ENCODE data around the gene FAM168A. TPM values are rescaled to one million over a fixed set of nuclear protein-coding genes. Genes with fewer than 3 reads are reported as not detected.

FAM168A gene
- polyA plus RNA-seq, 1 donor (not counting 4 experiments of a cell fraction or from before 2014, with no cell fraction given) = 11.8 TPM

- DNase-seq (ENCODE audit: low read depth, low spot score) = no peak
- Histone ChIP-seq H3K27me3 (ENCODE audit: control insufficient read depth, extremely low read depth, insufficient read depth, low read length) (no peaks in the 10 kb centered on the region), H3K36me3 (ENCODE audit: control insufficient read depth in 2 of 2, extremely low read depth in 1 of 2, insufficient read depth in 2 of 2, low read length in 2 of 2) (no peaks in the 10 kb centered on the region), H4K20me1 (ENCODE audit: control insufficient read depth, extremely low read depth, insufficient read depth, low read length) (no peaks in the 10 kb centered on the region), H3K4me1 (ENCODE audit: control insufficient read depth, extremely low read depth, insufficient read depth, low read length) (no peaks in the 10 kb centered on the region), H3K4me3 (ENCODE audit: control insufficient read depth in 2 of 3, extremely low read depth in 1 of 3, insufficient read depth in 2 of 3, low read depth in 1 of 3, low read length in 3 of 3) (no peak overlapping the region), H3K9me3 (ENCODE audit: control insufficient read depth, low read depth, low read length) (no peaks in the 10 kb centered on the region), H2AFZ (ENCODE audit: control insufficient read depth, low read length) (no peak overlapping the region), H3K4me2 (ENCODE audit: control insufficient read depth, extremely low read depth, insufficient read depth, low read depth, low read length) (no peak overlapping the region), H3K9ac (ENCODE audit: control insufficient read depth, extremely low read depth, insufficient read depth, low read length) (no peak overlapping the region), H3K27ac (ENCODE audit: control insufficient read depth, insufficient read depth, low read length) (no peak overlapping the region), H3K9me1 (ENCODE audit: control insufficient read depth, extremely low read depth, insufficient read depth, low read length) (no peaks in the 10 kb centered on the region), H3K79me2 (ENCODE audit: control insufficient read depth, insufficient read depth, low read length) (no peaks in the 10 kb centered on the region)
- TF ChIP-seq CTCF (optimal IDR thresholded peaks at IDR 0.05 in 1 of 3, IDR thresholded peaks at IDR 0.05 in 1 of 3, conservative IDR thresholded peaks at IDR 0.05 in 1 of 3; ENCODE audit: extremely low read depth in 1 of 3, insufficient read depth in 2 of 3, low read length in 3 of 3) = no peak
- TF ChIP-seq EZH2 (IDR thresholded peaks at IDR 0.05; ENCODE audit: low read length) = no peak
- no peak for FAIRE-seq
- dilution Hi-C loops (cut with MboI; ENCODE audit: extremely low pct_ligation_motif_present, low sequenced_read_pairs) = no loop called here
Measured at GRCh38 chr11:73559743-73560142, 38.2 kb downstream of the FAM168A start.

- FAIRE-seq = no peak
- Histone ChIP-seq H3K9ac (ENCODE audit: control insufficient read depth, extremely low read depth, insufficient read depth, low read length) (no peak overlapping the region), H3K4me3 (ENCODE audit: control insufficient read depth in 2 of 3, extremely low read depth in 1 of 3, insufficient read depth in 2 of 3, low read depth in 1 of 3, low read length in 3 of 3) (no peak overlapping the region), H3K9me1 (ENCODE audit: control insufficient read depth, extremely low read depth, insufficient read depth, low read length) (no peaks in the 10 kb centered on the region), H3K36me3 (ENCODE audit: control insufficient read depth in 2 of 2, extremely low read depth in 1 of 2, insufficient read depth in 2 of 2, low read length in 2 of 2) (no peaks in the 10 kb centered on the region), H2AFZ (ENCODE audit: control insufficient read depth, low read length) (no peak overlapping the region), H3K4me1 (ENCODE audit: control insufficient read depth, extremely low read depth, insufficient read depth, low read length) (no peaks in the 10 kb centered on the region), H3K79me2 (ENCODE audit: control insufficient read depth, insufficient read depth, low read length) (no peaks in the 10 kb centered on the region), H4K20me1 (ENCODE audit: control insufficient read depth, extremely low read depth, insufficient read depth, low read length) (no peaks in the 10 kb centered on the region), H3K9me3 (ENCODE audit: control insufficient read depth, low read depth, low read length) (no peaks in the 10 kb centered on the region), H3K27ac (ENCODE audit: control insufficient read depth, insufficient read depth, low read length) (no peak overlapping the region), H3K27me3 (ENCODE audit: control insufficient read depth, extremely low read depth, insufficient read depth, low read length) (no peaks in the 10 kb centered on the region), H3K4me2 (ENCODE audit: control insufficient read depth, extremely low read depth, insufficient read depth, low read depth, low read length) (no peak overlapping the region)
- no peak for DNase-seq (ENCODE audit: low read depth, low spot score)
- dilution Hi-C loops (cut with MboI; ENCODE audit: extremely low pct_ligation_motif_present, low sequenced_read_pairs) = no loop called here
- TF ChIP-seq CTCF (optimal IDR thresholded peaks at IDR 0.05 in 1 of 3, IDR thresholded peaks at IDR 0.05 in 1 of 3, conservative IDR thresholded peaks at IDR 0.05 in 1 of 3; ENCODE audit: extremely low read depth in 1 of 3, insufficient read depth in 2 of 3, low read length in 3 of 3) = no peak
- no peak for TF ChIP-seq EZH2 (IDR thresholded peaks at IDR 0.05; ENCODE audit: low read length)
Measured at GRCh38 chr11:73556966-73557365, 40.9 kb downstream of the FAM168A start.

Data from keratinocyte (primary cell).